ENCODE data around the gene FLOT1. TPM values are rescaled to one million over a fixed set of nuclear protein-coding genes. Genes with fewer than 3 reads are reported as not detected.

Gene FLOT1
- total and polyA plus RNA-seq, 2 of the 13 experiments (the other 11 are each of a cell fraction or from before 2014, with no cell fraction given) = 82.3 to 130 TPM

- peak; percentile 20; the same call in 1 of the 2 replicates for TF ChIP-seq CREBL2 (CRISPR knock-in tag; IDR thresholded peaks at IDR 0.05; ENCODE audit: borderline replicate concordance)
- no peak for TF ChIP-seq SP1 (IDR thresholded peaks at IDR 0.05)
- TF ChIP-seq SP1 (CRISPR knock-in tag; IDR thresholded peaks at IDR 0.05) = peak; percentile 85
- peak; percentile 90 for TF ChIP-seq ZNF713 (CRISPR knock-in tag; IDR thresholded peaks at IDR 0.05)
- peak; percentile 91 for TF ChIP-seq GMEB1 (CRISPR knock-in tag; IDR thresholded peaks at IDR 0.05; ENCODE audit: borderline replicate concordance)
- peak; percentile 25; the same call in 1 of the 2 replicates for TF ChIP-seq HNF1A (IDR thresholded peaks at IDR 0.05; ENCODE audit: low read depth)
- peak; percentile 96 for TF ChIP-seq HNF1A (CRISPR knock-in tag; IDR thresholded peaks at IDR 0.05; ENCODE audit: borderline replicate concordance)
- 0 out of 2 replicates have a peak, but pooled peaks have one; percentile 19 for TF ChIP-seq ELK4 (CRISPR knock-in tag; IDR thresholded peaks at IDR 0.05; ENCODE audit: borderline replicate concordance)
- TF ChIP-seq TCF12 (IDR thresholded peaks at IDR 0.05) = no peak
- peak; percentile 94 for TF ChIP-seq TCF12 (CRISPR knock-in tag; IDR thresholded peaks at IDR 0.05)
- peak; percentile 98; the same call in 1 of the 2 replicates for TF ChIP-seq ZNF235 (CRISPR knock-in tag; IDR thresholded peaks at IDR 0.05; ENCODE audit: borderline replicate concordance)
- TF ChIP-seq HOXD1 (CRISPR knock-in tag; IDR thresholded peaks at IDR 0.05) = peak; percentile 3
- peak; percentile 15; the same call in 1 of the 2 replicates for TF ChIP-seq ZNF264 (CRISPR knock-in tag; IDR thresholded peaks at IDR 0.05)
- 0 out of 2 replicates have a peak, but pooled peaks have one; percentile 27 for TF ChIP-seq PRMT3 (CRISPR knock-in tag; IDR thresholded peaks at IDR 0.05; ENCODE audit: borderline replicate concordance, low read depth)
- peak; percentile 21 to 85; a peak in 2 of 4 replicates for TF ChIP-seq KLF16 (CRISPR knock-in tag; IDR thresholded peaks at IDR 0.05)
- TF ChIP-seq PRDM4 (CRISPR knock-in tag; IDR thresholded peaks at IDR 0.05; ENCODE audit: borderline replicate concordance) = no peak
- TF ChIP-seq ZNF24 (IDR thresholded peaks at IDR 0.05) = no peak
- TF ChIP-seq ZNF615 (CRISPR knock-in tag; IDR thresholded peaks at IDR 0.05; ENCODE audit: borderline replicate concordance) = peak; percentile 96; the same call in 1 of the 2 replicates
Observed at GRCh38 chr6:30742316-30743098, at the start of gene FLOT1 (continued).
